Smooth muscle cell (in vitro differentiated cells): ENCODE results near the gene ELL. TPM values are rescaled to one million over a fixed set of nuclear protein-coding genes. Genes with fewer than 3 reads are reported as not detected.

Experiments used
- DNase-seq: peaks from one replicate; lab custom pipeline; 2025; ENCODE audit not compliant: unreplicated experiment; lab: John Stamatoyannopoulos, UW
- H2AFZ ChIP-seq: fragments of 200-600 bp; sonication (generic); 2 replicates; pipeline ENCODE4 v1.6.0; 2016; ENCODE audit warnings: antibody characterized with exemption, low read depth, mild to moderate bottlenecking
- H3F3A ChIP-seq: fragments of 200-600 bp; sonication (generic); 2 replicates; pipeline ENCODE4 v1.6.0; 2017; ENCODE audit warnings: antibody characterized with exemption, low read depth
- H3K27ac ChIP-seq: fragments of 200-600 bp; sonication (generic); 2 replicates; pipeline ENCODE4 v1.5.1; 2016; ENCODE audit warnings: low read depth, mild to moderate bottlenecking
- H3K27me3 ChIP-seq: fragments of 200-600 bp; sonication (generic); 2 replicates; pipeline ENCODE4 v1.6.1; 2016; ENCODE audit warnings: low read depth, mild to moderate bottlenecking
- H3K36me3 ChIP-seq: fragments of 200-600 bp; sonication (generic); 2 replicates; pipeline ENCODE4 v1.5.1; 2016; ENCODE audit warnings: low read depth
- H3K4me1 ChIP-seq: fragments of 200-600 bp; sonication (generic); 2 replicates; pipeline ENCODE4 v1.5.1; 2016; ENCODE audit warnings: low read depth
- H3K4me2 ChIP-seq: fragments of 200-600 bp; sonication (generic); 2 replicates; pipeline ENCODE4 v1.6.0; 2016; ENCODE audit warnings: mild to moderate bottlenecking
- H3K4me3 ChIP-seq: fragments of 200-600 bp; sonication (generic); 2 replicates; pipeline ENCODE4 v1.5.1; 2016; ENCODE audit warnings: mild to moderate bottlenecking
- H3K79me2 ChIP-seq: fragments of 200-600 bp; sonication (generic); 2 replicates; pipeline ENCODE4 v1.6.0; 2016; ENCODE audit warnings: low read depth, mild to moderate bottlenecking
- H3K9ac ChIP-seq: fragments of 200-600 bp; sonication (generic); 2 replicates; pipeline ENCODE4 v1.6.0; 2016; ENCODE audit warnings: low read depth
- H3K9me3 ChIP-seq: fragments of 200-600 bp; sonication (generic); replicated peaks from 2 replicates; pipeline ENCODE4 v1.5.1; 2016; ENCODE audit warnings: low read depth
- H4K20me1 ChIP-seq: fragments of 200-600 bp; sonication (generic); 2 replicates; pipeline ENCODE4 v1.6.0; 2016; ENCODE audit warnings: low read depth
- CTCF ChIP-seq: fragments of 200-600 bp; sonication (generic); IDR thresholded peaks from 2 replicates; pipeline ENCODE4 v1.5.1; 2017; ENCODE audit warnings: borderline replicate concordance, mild to moderate bottlenecking, antibody characterized with exemption; ENCODE audit not compliant: insufficient read depth, poor library complexity, severe bottlenecking
- whole genome bisulfite sequencing: methylation state at CpG from one replicate; pipeline ENCODE4 v1.1.7; 2016; ENCODE audit warnings: low lambda C conversion rate; 5-methylcytosine and 5-hydroxymethylcytosine counted together
- polyA plus RNA-seq: library from polyadenylated mRNA; unstranded; fragments of >200 nt; fragmentation: Nextera tagmentation; extraction: Ambion mirVana; gene quantifications from 2 replicates; pipeline ENCODE4 v1.2.1, GENCODE V29; 2016
- total RNA-seq: library from RNA; depleted of rRNA; stranded (reverse); fragments of >200 nt; gene quantifications from 2 replicates; pipeline ENCODE4 v1.2.3, GENCODE V29; 2014

ELL gene
- total and polyA plus RNA-seq, 2 experiments from 2014 or later, result 12.8 to 15.2 TPM

- peaks cover 17% of the 10 kb centered on the region for H3K79me2 ChIP-seq
- no peaks in the 10 kb centered on the region for H3F3A ChIP-seq
- 76% methylated on average over 14 of the region's 17 CpGs for WGBS
- H3K9ac ChIP-seq, result peak overlapping the region; percentile 94
- H3K27me3 ChIP-seq, result no peaks in the 10 kb centered on the region
- H3K9me3 ChIP-seq, result no peaks in the 10 kb centered on the region
- H3K4me2 ChIP-seq, result peak overlapping the region; percentile 90
- no peaks in the 10 kb centered on the region for H3K36me3 ChIP-seq
- no peak overlapping the region for H2AFZ ChIP-seq
- peak overlapping the region; percentile 97 for H3K27ac ChIP-seq
- H3K4me3 ChIP-seq, result peak overlapping the region; percentile 63
- peaks cover 32% of the 10 kb centered on the region for H3K4me1 ChIP-seq
- no peak for DNase-seq
- peaks cover 41% of the 10 kb centered on the region for H4K20me1 ChIP-seq
- no peak for TF ChIP-seq CTCF
Observed at GRCh38 chr19:18428173-18428786, 93.6 kb downstream of the ELL start.

GRCh38 chr19:18427743-18428113 lies 94.1 kb downstream of the ELL start:
- no peak overlapping the region for H3K4me3 ChIP-seq
- H2AFZ ChIP-seq, result no peak overlapping the region
- H3K4me1 ChIP-seq, result peaks cover 29% of the 10 kb centered on the region
- H3K27ac ChIP-seq, result no peak overlapping the region
- H3K9ac ChIP-seq, result no peak overlapping the region
- DNase-seq, result no peak
- H3K9me3 ChIP-seq, result no peaks in the 10 kb centered on the region
- no peaks in the 10 kb centered on the region for H3K27me3 ChIP-seq
- WGBS, result 100% methylated on average over 7 of the region's 12 CpGs
- no peak for TF ChIP-seq CTCF
- H3F3A ChIP-seq, result no peaks in the 10 kb centered on the region
- no peak overlapping the region for H3K4me2 ChIP-seq
- H4K20me1 ChIP-seq, result peaks cover 47% of the 10 kb centered on the region
- H3K36me3 ChIP-seq, result no peaks in the 10 kb centered on the region
- H3K79me2 ChIP-seq, result peaks cover 22% of the 10 kb centered on the region

GRCh38 chr19:18427080-18427742 lies 94.7 kb downstream of the ELL start:
- H3K4me2 ChIP-seq, result no peak overlapping the region
- H4K20me1 ChIP-seq, result peaks cover 52% of the 10 kb centered on the region
- no peaks in the 10 kb centered on the region for H3K36me3 ChIP-seq
- TF ChIP-seq CTCF, result no peak
- H3K27ac ChIP-seq, result no peak overlapping the region
- no peak for DNase-seq
- peaks cover 29% of the 10 kb centered on the region for H3K4me1 ChIP-seq
- H2AFZ ChIP-seq, result no peak overlapping the region
- no peak overlapping the region for H3K4me3 ChIP-seq
- H3F3A ChIP-seq, result no peaks in the 10 kb centered on the region
- 94% methylated on average over 16 of the region's 16 CpGs for WGBS
- H3K27me3 ChIP-seq, result no peaks in the 10 kb centered on the region
- peaks cover 28% of the 10 kb centered on the region for H3K79me2 ChIP-seq
- H3K9ac ChIP-seq, result no peak overlapping the region
- H3K9me3 ChIP-seq, result no peaks in the 10 kb centered on the region

- WGBS, result 95% methylated on average over 8 of the region's 8 CpGs
- Histone ChIP-seq H3K4me1 (peaks cover 29% of the 10 kb centered on the region), H3K36me3 (no peaks in the 10 kb centered on the region), H3K27ac (peak overlapping the region; percentile 47), H3K9me3 (no peaks in the 10 kb centered on the region), H2AFZ (no peak overlapping the region), H3K79me2 (peaks cover 36% of the 10 kb centered on the region), H3K4me2 (peak overlapping the region; percentile 47), H3K9ac (no peak overlapping the region), H3K27me3 (no peaks in the 10 kb centered on the region), H4K20me1 (peaks cover 60% of the 10 kb centered on the region), H3K4me3 (no peak overlapping the region), H3F3A (no peaks in the 10 kb centered on the region)
- no peak for DNase-seq
- TF ChIP-seq CTCF, result no peak
Observed at GRCh38 chr19:18426416-18426767, 95.5 kb downstream of the ELL start.
